Stimulated activated CD8-positive, alpha-beta memory T cell treated with anti-CD3 and anti-CD28 coated beads, Interleukin-12 subunit alpha, Interleukin-12 subunit beta, amount 100 ng/mL, for 4 hours (primary cell): ENCODE results near the gene SLC24A3.
A peak's percentile ranks its signal among the peaks of the same experiment; 100 is the strongest.

Experiments used
- DNase-seq: peaks from one replicate; pipeline ENCODE4 v3.0.0-alpha.2; 2020; ENCODE audit warnings: low read depth

SLC24A3 gene

GRCh38 chr20:19212469-19212815, at the start of gene SLC24A3:
Gene SLC24A3 (plus strand): TSS chr20:19212642.
- no peak for DNase-seq

- DNase-seq = no peak
Observed at GRCh38 chr20:19170148-19170547, 42.3 kb upstream of the SLC24A3 start.

DNA sequence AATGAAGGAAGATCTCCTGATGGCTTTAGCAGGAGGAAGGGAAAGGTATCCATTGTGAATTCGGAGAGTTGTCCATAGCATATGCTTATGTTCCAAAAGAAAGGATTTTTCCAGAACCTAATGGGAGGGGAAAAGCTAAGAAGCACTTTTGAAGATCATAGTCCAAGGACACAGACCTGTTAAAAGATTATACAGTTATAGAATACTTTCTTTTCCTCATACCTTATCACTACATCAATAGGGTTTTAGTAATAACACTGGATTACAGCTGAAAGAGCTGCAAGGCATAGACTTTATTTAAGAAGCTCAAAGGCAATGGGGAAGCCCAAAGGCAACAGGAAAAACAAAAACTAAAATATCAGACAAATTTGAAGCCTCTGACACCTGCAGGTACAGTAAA, 39.8 kb upstream of the SLC24A3 start:
- DNase-seq = no peak

GRCh38 chr20:19176470-19177052, 35.9 kb upstream of the SLC24A3 start:
- DNase-seq = no peak

DNA sequence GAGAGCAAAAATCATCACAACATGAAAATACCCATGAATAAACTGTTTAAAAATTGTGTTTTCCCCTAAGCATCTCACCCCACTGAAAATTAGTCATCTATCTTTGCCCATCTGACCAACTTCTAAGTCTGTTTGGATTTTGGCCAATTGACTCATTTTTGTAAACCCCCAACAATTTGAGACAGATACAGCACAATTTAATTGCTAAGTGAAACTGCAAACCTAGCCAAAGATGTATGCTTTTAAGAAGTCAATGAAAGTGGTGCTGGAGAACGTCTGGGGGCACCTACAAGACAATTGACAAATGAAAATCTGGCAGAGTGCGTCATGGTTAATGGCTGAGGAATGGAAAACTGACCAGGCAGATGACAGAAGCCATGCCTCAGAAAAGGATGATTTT, 30.9 kb upstream of the SLC24A3 start:
- no peak for DNase-seq

DNA sequence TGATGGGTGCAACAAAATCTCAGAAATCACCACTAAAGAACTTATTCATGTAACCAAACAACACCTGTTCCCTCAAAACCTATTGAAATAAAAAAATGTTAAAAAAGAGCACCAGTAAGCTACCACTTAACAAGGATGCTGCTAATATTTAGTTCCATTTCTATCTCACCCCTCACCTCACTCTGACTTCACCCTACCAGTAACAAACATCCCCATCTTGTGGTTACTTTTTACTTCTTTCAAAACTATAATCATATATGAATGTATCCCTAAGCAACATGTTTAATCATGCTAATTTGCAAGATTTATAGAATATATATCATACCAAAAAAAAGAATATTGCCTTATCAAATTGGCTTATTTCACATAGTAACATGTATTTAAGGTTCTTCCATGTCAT, 27.4 kb upstream of the SLC24A3 start:
- no peak for DNase-seq

GRCh38 chr20:19193349-19193748, 19.1 kb upstream of the SLC24A3 start:
- DNase-seq = no peak

GRCh38 chr20:19205981-19206396, 6.5 kb upstream of the SLC24A3 start:
- DNase-seq = peak; percentile 29

DNA sequence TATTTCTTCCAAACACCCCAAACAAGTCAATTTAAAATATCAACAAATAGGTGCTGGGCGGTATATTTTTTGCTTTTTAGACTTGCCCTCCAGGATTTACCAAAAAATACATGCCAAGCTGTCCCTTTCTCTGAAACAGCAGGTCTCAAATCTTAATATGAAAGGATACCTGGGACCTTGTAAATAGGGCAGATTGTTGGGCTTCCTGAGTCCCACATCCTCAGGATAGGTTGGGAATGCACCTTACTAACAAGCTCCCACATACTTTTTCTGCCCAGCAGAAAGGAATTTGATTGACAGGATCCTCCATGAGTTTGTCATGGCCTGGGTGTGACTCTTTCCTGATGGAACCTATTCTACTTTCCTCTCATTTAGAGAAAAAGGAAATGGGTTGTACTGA, 4.9 kb upstream of the SLC24A3 start:
- DNase-seq = no peak

GRCh38 chr20:19210391-19211155, 1.9 kb upstream of the SLC24A3 start:
- no peak for DNase-seq

DNA sequence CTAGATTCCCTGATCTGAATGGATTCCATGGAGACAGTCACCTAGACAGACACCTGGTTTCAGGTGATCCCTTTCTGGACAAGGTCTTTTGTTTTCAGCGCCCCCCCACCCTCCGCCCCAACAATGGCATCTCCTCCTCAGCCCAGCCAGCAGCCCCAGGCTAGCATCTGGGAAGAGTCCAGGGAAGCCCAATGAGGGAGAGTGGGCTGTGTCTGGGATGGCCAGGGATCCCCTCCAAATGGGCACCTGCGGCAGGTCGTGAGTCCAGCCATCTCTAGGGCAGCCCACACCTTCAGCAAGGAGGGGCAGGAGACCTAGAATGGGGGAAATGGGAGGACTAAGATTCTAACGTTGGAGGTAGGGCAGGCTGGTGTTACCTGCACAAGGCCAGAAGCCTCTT, 1.2 kb upstream of the SLC24A3 start:
- no peak for DNase-seq

DNA sequence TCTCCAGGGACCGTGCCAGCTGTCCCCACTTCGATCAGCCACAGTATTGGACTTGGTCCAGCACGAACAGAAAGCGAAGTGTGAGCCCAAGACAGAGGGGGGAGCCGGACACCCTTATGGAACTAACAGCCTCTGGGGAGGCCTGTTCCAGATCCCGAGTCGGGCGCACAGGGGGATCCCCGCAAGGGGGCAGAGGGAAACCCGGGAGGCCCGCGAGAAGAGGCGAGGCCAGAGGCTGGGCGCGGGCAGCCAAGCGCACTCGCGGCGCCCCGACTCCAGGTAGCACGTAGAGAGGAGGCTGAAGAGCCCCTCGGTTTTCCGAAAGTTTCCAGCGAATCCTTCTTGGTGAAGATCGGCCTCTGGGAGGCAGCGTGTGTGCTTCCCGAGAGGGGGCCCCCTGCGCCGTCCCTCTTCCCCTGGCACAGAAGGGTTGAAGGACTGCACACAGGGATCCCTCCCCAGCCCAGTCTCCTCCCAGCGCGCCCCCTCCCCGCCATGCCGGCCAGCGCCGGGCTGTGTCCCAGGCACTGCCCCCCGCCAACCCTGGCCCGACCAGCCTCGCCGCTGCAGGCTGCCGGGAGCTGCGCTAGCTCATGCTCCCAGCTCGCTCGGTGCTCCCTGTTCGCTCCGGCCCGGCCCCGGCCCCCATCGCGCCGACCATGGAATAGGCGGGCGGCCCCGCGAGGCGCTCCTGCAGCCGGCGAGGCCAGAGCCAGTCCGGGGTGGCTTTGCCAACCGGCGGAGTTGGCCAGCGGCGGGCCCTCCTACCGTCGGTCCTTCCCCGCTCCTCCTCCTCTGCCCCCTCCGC, 577 bp upstream of the SLC24A3 start:
- DNase-seq = no peak

DNA sequence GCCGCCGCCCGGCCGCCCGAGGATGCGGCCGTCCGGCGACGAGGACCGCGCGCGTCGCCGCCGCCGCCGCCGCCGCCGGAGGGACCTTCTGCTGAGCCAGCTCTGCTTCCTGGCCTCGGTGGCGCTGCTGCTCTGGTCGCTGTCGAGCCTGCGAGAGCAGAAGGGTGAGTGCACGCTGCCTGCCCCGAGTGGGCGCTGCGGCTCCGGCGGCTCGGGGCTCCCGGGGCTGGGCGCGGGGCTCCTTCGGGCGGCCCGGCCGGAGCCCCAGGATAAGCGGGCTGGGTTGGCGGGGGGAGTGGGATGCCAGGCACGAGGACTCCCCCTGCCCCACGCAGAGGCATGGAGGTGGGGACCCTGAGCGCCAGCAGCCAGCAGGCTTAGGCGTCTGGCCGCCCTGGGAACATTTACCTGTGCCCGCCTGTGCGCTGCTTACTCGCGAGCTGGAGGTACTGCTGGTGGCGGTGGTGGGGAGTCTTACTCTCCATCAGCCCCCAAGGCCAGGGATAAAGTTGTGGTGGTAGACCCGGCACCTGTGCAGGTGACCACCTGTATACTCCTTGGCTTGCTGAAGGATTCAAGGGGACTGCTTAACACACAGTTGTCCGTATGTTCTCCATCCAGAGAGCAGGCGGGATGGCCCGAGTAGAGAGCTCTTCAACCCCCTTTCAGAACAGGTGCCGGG, 520 bp downstream of the SLC24A3 start:
- DNase-seq = no peak

- DNase-seq = no peak
Observed at GRCh38 chr20:19213946-19214490, 1.6 kb downstream of the SLC24A3 start.

DNA sequence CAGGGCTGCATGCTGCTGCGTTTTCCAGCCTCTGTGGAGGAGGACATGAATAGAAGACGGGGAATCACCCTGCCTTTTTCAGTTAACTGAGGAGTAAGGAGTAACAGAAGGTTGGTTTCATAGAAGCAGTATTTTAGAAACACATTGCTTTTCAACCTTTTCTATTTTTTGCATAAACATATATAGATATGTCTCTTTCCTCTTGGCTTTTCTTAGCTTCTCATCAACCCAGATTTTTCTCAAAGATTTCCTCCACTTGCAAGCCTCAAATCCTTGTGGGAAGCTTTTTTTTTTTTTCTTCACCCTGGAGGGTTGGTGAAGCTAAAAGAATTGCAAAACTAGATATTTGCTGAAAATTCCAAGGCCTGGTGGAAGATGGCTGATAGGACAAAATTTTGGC, 6.0 kb downstream of the SLC24A3 start:
- DNase-seq = no peak

DNA sequence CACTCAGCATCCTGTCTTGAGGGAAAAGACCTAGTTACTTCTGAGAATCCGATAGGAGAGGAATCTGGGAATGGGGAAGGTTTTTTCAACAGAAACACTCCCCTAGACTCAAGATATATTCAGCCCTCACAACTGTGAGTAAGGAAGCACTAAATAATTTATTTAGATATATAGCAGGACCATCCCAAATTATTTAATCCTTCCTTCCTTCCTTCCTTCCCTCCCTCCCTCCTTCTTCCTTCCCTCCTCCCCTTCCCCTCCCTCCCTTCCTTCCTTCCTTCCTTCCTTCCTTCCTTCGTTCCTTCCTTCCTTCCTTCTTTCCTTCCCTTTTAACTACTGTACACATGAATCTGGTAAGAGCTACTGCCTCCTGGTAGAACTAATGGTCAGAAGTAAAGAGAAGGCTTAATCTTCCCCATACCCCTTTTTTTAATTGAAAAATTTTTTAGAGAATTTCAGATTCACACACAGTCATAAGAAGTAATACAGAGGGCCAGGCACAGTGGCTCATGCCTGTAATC, 10.1 kb downstream of the SLC24A3 start:
- no peak for DNase-seq

GRCh38 chr20:19223640-19224039, 11.2 kb downstream of the SLC24A3 start:
- no peak for DNase-seq

DNA sequence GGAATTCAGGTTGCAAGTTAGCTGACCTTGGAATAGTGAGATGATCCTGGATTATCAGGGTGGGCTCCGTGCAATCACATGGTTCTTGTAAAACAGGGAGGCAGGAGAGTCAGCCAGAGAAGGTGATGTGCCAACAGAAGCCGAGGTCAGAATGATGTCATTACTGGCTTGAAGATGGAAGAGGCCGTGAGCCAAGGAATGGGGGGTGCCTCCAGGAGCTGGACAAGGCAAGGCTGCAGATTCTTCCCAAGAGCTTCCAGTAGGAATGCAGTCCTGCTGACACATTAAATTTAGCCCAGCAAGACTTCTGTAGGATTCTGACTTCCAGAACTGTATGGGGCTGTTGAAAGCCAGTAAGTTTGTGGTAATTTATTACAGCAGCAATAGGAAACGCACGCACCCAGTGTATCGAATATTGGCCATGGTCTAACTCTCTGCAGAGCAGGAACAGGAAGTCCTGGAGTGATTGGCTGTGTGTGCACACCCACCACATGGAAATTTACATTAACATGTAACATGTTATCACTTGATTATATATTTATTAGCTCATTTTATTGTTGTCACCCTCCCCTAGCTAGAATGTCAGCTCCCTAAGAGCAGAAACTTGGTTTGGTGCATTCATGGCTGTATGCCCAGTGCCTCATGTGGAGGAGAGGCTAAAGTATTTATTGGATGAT, 19.1 kb downstream of the SLC24A3 start:
- DNase-seq = no peak

- no peak for DNase-seq
Observed at GRCh38 chr20:19232997-19233794, 20.8 kb downstream of the SLC24A3 start.

DNA sequence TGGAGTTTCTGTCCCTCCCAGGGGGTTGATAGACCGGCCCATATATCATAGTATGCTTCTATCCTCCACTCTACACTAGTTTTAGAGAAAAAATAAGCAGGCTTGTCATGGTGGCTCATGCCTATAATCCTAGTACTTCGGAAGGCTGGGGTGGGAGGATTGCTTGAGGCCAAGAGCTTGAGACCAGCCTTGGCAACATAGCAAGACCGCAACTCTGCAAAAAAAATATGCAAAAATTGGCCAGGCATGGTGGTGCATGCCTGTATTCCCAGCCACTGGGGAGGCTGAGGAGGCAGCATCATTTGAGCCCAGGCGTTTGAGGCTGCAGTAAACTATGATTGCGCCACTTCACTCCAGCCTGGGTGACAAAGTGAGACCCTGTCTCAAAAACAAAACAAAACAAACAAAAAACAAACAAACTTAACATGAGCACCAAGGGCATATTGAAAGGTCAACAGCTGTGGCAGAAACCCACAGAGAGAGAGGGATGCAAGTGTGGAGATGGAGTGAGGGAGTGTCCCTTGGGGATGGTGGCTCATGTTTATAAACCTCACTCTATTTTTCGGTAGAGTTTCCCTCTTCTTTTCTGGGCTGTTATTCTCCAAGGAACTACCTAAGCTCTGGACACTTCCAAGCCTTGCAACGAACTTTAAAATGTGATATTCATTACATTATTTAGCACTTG, 24.1 kb downstream of the SLC24A3 start:
- no peak for DNase-seq
